Liver (tissue), 10 donors: ENCODE measurements around the gene LPP. TPM values are rescaled to one million over a fixed set of nuclear protein-coding genes. Genes with fewer than 3 reads are reported as not detected.

Experiments used
- DNase-seq: peaks from one replicate; pipeline ENCODE4 v3.0.0-alpha.2; 2017; ENCODE audit warnings: low spot score
- H3K27ac ChIP-seq, 2 donors: one replicate each; pipeline ENCODE4 v1.7.0; 2013; ENCODE audit warnings: inconsistent platforms in 2 of 2, low read length in 2 of 2, control low read depth in 1 of 2, low read depth in 1 of 2, mild to moderate bottlenecking in 1 of 2
- H3K27me3 ChIP-seq, 4 donors: one replicate each; pipeline versions ENCODE4 v1.6.1 to v1.7.0; 2013; ENCODE audit warnings: low read length in 3 of 4, inconsistent platforms in 1 of 4, mild to moderate bottlenecking in 1 of 4, moderate library complexity in 1 of 4; ENCODE audit not compliant: control insufficient read depth in 4 of 4, insufficient read depth in 4 of 4
- H3K36me3 ChIP-seq, 4 donors: one replicate each; pipeline versions ENCODE4 v1.6.1 to v1.7.0; 2013; ENCODE audit warnings: low read length in 3 of 4, mild to moderate bottlenecking in 3 of 4, low read depth in 1 of 4, moderate library complexity in 1 of 4; ENCODE audit not compliant: control insufficient read depth in 4 of 4, insufficient read depth in 3 of 4
- H3K4me1 ChIP-seq, 4 donors: one replicate each; pipeline versions ENCODE4 v1.6.1 to v1.7.0; 2013; ENCODE audit warnings: low read length in 3 of 4, mild to moderate bottlenecking in 3 of 4, moderate library complexity in 1 of 4; ENCODE audit not compliant: control insufficient read depth in 4 of 4, insufficient read depth in 4 of 4
- H3K4me3 ChIP-seq, 3 donors: one replicate each; pipeline versions ENCODE4 v1.6.1 to v1.7.0; 2013; ENCODE audit warnings: low read length in 3 of 3, control low read depth in 1 of 3, low read depth in 1 of 3, mild to moderate bottlenecking in 1 of 3
- H3K9ac ChIP-seq, 2 donors: one replicate each; pipeline ENCODE4 v1.7.0; 2013; ENCODE audit warnings: low read length in 2 of 2, mild to moderate bottlenecking in 2 of 2, moderate library complexity in 2 of 2, control low read depth in 1 of 2, low read depth in 1 of 2
- H3K9me3 ChIP-seq, 4 donors: one replicate each; pipeline versions ENCODE4 v1.6.1 to v1.7.0; 2013; ENCODE audit warnings: low read length in 3 of 4; ENCODE audit not compliant: control insufficient read depth in 4 of 4
- TAF1 ChIP-seq: conservative IDR thresholded peaks from 2 replicates; pipeline ENCODE4 v1.6.1; 2016; ENCODE audit warnings: antibody characterized with exemption, mild to moderate bottlenecking
- YY1 ChIP-seq: IDR thresholded peaks from 2 replicates; pipeline ENCODE4 v1.6.1; 2016; ENCODE audit warnings: antibody characterized with exemption, mild to moderate bottlenecking
- WGBS: extraction: QIAGEN DNeasy Blood & Tissue Kit; methylation state at CpG from one replicate; pipeline ENCODE4 v1.1.7; 2013; 5-methylcytosine and 5-hydroxymethylcytosine counted together
- polyA plus RNA-seq, 2 donors: library from polyadenylated mRNA; stranded (reverse) in 1 of 2; unstranded in 1 of 2; fragments of 200-250 nt in 1 of 2; fragments of >200 nt in 1 of 2; fragmentation: Nextera tagmentation in 1 of 2; extraction: Ambion mirVana in 1 of 2; gene quantifications; one replicate each; pipeline versions ENCODE4 v1.2.1 to v1.2.3, GENCODE V29; 2013 to 2015
- small RNA-seq: library from RNA; depleted of rRNA; stranded (forward); fragments of <200 nt; gene quantifications from one replicate; pipeline ENCODE3, GENCODE V24; 2014
- total RNA-seq, 2 donors: library from RNA; depleted of rRNA; stranded (reverse); fragments of >200 nt; gene quantifications; one replicate each; pipeline ENCODE4 v1.2.3, GENCODE V29; 2014
- TF ChIP-seq, protein P1 (sequence below): IDR thresholded peaks from 2 replicates; pipeline ENCODE4 v1.6.1; 2016; ENCODE audit warnings: antibody characterized with exemption, mild to moderate bottlenecking
- donor health status: healthy.
- donor health status: healthy.
- donor health status: healthy.
- donor health status: healthy.
- donor health status: healthy.

The LPP gene
- total and polyA plus RNA-seq, 4 donors, result 3.3 to 53.7 (median 28.2) TPM

DNA sequence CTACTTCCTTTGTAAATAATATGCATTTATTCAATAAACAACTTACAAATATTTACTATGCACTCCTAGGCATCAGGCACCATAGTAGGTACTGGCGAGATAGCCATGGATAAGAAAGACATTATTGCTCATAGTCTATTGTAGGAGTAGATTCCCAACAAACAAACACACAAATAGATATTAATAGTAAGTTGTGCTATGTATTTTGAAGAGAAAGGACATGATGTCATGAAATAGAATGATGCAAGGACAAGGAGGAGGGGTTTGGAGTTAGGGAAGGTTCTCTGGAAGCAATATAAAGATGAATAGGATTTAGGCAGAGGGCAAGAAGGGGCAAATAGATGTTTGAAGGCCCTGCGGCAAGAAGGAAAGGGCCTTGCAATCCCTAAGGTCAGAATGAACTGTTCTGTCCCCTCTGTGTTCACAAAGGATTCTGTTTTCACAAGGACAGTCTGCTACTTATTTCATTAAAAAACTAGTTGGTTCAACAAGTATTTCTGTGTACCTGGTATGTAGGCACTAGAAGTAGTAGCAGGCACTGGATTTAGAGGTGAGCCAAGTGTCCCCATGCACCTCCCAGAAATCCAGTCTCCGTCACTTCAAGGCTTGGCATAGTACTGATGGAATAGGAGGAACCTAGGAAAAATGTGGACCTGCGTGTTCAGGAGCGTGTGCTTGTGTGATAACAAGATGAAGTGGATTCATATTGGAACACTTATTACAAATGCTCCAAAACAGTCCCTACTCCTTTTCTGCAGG lies 786.0 kb downstream of the LPP start:
- H3K36me3 ChIP-seq, result peaks cover 0 to 6% (median 3%) of the 10 kb centered on the region in 4 donors
- no peak for DNase-seq
- H3K27ac ChIP-seq, result no peak overlapping the region
- no peaks in the 10 kb centered on the region for H3K27me3 ChIP-seq
- H3K9ac ChIP-seq, result no peak overlapping the region
- H3K9me3 ChIP-seq, result no peaks in the 10 kb centered on the region
- TF ChIP-seq, protein P1, sequence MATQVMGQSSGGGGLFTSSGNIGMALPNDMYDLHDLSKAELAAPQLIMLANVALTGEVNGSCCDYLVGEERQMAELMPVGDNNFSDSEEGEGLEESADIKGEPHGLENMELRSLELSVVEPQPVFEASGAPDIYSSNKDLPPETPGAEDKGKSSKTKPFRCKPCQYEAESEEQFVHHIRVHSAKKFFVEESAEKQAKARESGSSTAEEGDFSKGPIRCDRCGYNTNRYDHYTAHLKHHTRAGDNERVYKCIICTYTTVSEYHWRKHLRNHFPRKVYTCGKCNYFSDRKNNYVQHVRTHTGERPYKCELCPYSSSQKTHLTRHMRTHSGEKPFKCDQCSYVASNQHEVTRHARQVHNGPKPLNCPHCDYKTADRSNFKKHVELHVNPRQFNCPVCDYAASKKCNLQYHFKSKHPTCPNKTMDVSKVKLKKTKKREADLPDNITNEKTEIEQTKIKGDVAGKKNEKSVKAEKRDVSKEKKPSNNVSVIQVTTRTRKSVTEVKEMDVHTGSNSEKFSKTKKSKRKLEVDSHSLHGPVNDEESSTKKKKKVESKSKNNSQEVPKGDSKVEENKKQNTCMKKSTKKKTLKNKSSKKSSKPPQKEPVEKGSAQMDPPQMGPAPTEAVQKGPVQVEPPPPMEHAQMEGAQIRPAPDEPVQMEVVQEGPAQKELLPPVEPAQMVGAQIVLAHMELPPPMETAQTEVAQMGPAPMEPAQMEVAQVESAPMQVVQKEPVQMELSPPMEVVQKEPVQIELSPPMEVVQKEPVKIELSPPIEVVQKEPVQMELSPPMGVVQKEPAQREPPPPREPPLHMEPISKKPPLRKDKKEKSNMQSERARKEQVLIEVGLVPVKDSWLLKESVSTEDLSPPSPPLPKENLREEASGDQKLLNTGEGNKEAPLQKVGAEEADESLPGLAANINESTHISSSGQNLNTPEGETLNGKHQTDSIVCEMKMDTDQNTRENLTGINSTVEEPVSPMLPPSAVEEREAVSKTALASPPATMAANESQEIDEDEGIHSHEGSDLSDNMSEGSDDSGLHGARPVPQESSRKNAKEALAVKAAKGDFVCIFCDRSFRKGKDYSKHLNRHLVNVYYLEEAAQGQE, result no peak
- no peak for TF ChIP-seq YY1
- no peak for TF ChIP-seq TAF1
- no peak overlapping the region for H3K4me3 ChIP-seq
- 95% methylated on average over 5 of the region's 5 CpGs for WGBS
- peaks cover 0 to 13% (median 2%) of the 10 kb centered on the region in 4 donors for H3K4me1 ChIP-seq

Small RNA genes within 50 kb of the gene (small RNA-seq; reads per million reads assigned to genes)
- gene MIR28, result 844 reads per million, percentile 99 among the genes with 10 or more reads in this experiment
